Lower leg skin (tissue), 3 donors: Measurements from ENCODE around the gene TAF11L4.
"Not testable (repeated sequence)": the region's sequence is repeated elsewhere in the genome, so short reads cannot be mapped to it uniquely, and the experiment has no call there.

Experiments
- CTCF ChIP-seq, 3 donors: fragments of 450-650 bp; IDR thresholded peaks; one replicate each; pipeline ENCODE4 v1.5.1; 2016; ENCODE audit warnings: antibody characterized with exemption in 3 of 3, mild to moderate bottlenecking in 3 of 3, moderate library complexity in 2 of 3
- POLR2A ChIP-seq, 2 donors: fragments of 450-650 bp; IDR thresholded peaks; one replicate each; pipeline ENCODE4 v1.6.1; 2016 to 2017; ENCODE audit warnings: antibody characterized with exemption in 2 of 2, mild to moderate bottlenecking in 1 of 2, moderate library complexity in 1 of 2

- TF ChIP-seq POLR2A, CTCF (IDR thresholded peaks at IDR 0.05): not testable (repeated sequence)
Measured at GRCh38 chr5:17475064-17475463, 46.5 kb upstream of the TAF11L4 start.
